ENCODE results near the gene PIGA.
A peak's percentile ranks its signal among the peaks of the same experiment; 100 is the strongest.
"Not testable (repeated sequence)": the region's sequence is repeated elsewhere in the genome, so short reads cannot be mapped to it uniquely, and the experiment has no call there.

PIGA gene

GRCh38 chrX:15299941-15300851 lies 35.1 kb downstream of the PIGA start:
- H3K9ac ChIP-seq: no peak overlapping the region
- TF ChIP-seq Cebpa-rat (IDR thresholded peaks at IDR 0.05): no peak
- no peak overlapping the region for H3K4me3 ChIP-seq
- H4K20me1 ChIP-seq: no peaks in the 10 kb centered on the region; the same call in 1 of the 2 replicates
- no peaks in the 10 kb centered on the region for H3K9me3 ChIP-seq
- H3K27me3 ChIP-seq: peaks cover 70% of the 10 kb centered on the region
- no peak overlapping the region for H3K27ac ChIP-seq
- no peaks in the 10 kb centered on the region for H3K36me3 ChIP-seq
- H3K4me2 ChIP-seq: no peak overlapping the region
- H3K4me1 ChIP-seq: peaks cover 10% of the 10 kb centered on the region

DNA sequence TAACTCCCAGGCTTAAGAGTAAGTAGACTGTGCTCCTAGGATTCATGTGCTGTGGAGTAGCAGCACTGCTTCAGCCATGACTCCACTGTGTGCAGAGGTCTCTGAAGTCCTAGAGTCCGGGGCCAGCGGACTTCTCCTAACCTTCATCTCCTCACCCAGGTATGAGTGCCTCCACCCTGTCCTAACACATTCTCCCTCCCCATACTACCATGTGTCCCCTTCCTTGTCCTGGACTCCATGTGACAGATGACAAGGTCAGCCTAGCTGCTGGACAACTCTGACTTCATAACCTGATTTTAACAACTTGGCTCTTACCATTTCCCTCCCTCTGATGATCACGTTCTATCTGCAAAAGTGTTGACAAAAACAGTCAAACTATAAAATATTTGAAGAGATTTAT lies 36.5 kb downstream of the PIGA start:
- TF ChIP-seq Cebpa-rat (IDR thresholded peaks at IDR 0.05): no peak

GRCh38 chrX:15298201-15298600 lies 37.1 kb downstream of the PIGA start:
- H3K4me3 ChIP-seq: no peak overlapping the region
- H3K27ac ChIP-seq: no peak overlapping the region
- H3K9me3 ChIP-seq: no peaks in the 10 kb centered on the region
- no peak overlapping the region for H3K9ac ChIP-seq
- H4K20me1 ChIP-seq: no peaks in the 10 kb centered on the region; the same call in 1 of the 2 replicates
- TF ChIP-seq Cebpa-rat (IDR thresholded peaks at IDR 0.05): no peak
- H3K4me1 ChIP-seq: peaks cover 10% of the 10 kb centered on the region
- H3K27me3 ChIP-seq: peaks cover 56% of the 10 kb centered on the region
- H3K36me3 ChIP-seq: no peaks in the 10 kb centered on the region
- H3K4me2 ChIP-seq: peak overlapping the region; percentile 40

More for the DNA sequence above, 36.5 kb downstream of the PIGA start:
- H3K4me3 ChIP-seq: no peak overlapping the region
- no peaks in the 10 kb centered on the region for H3K36me3 ChIP-seq
- H3K27ac ChIP-seq: no peak overlapping the region
- H3K4me2 ChIP-seq: no peak overlapping the region
- no peaks in the 10 kb centered on the region; the same call in 1 of the 2 replicates for H4K20me1 ChIP-seq
- no peak overlapping the region for H3K9ac ChIP-seq
- H3K9me3 ChIP-seq: no peaks in the 10 kb centered on the region
- peaks cover 62% of the 10 kb centered on the region for H3K27me3 ChIP-seq
- peaks cover 10% of the 10 kb centered on the region for H3K4me1 ChIP-seq

- Histone ChIP-seq H3K4me2 (no peak overlapping the region), H3K27ac (no peak overlapping the region), H3K4me3 (no peak overlapping the region), H3K36me3 (no peaks in the 10 kb centered on the region), H4K20me1 (no peaks in the 10 kb centered on the region; the same call in 1 of the 2 replicates), H3K9me3 (no peaks in the 10 kb centered on the region), H3K27me3 (peaks cover 48% of the 10 kb centered on the region), H3K9ac (no peak overlapping the region), H3K4me1 (peaks cover 7% of the 10 kb centered on the region)
- TF ChIP-seq Cebpa-rat (IDR thresholded peaks at IDR 0.05): no peak
Observed at GRCh38 chrX:15293451-15293850, 41.9 kb downstream of the PIGA start.

DNA sequence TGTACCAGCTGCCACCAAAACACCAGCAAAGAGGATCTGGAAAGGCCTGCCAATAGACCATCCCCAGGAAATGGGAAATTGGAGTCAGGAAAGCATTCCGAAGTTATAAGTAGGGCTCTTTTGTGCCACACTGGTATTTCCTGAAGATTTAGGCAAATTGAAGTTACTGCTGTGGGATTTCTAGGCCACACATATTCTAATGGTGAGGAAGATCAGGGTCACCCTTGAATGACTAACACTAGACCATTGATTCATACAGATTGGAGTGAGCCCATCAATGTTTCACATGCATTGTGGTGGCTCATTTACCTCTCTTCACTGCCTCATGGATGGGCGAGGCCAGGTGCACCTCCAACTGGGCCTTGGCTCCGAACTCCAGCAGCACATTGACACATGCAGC lies 42.5 kb downstream of the PIGA start:
- H4K20me1 ChIP-seq: peaks cover under 1% of the 10 kb centered on the region; the same call in 1 of the 2 replicates
- H3K4me1 ChIP-seq: peaks cover 2% of the 10 kb centered on the region
- H3K27me3 ChIP-seq: peaks cover 44% of the 10 kb centered on the region
- no peak for TF ChIP-seq Cebpa-rat (IDR thresholded peaks at IDR 0.05)
- H3K4me3 ChIP-seq: no peak overlapping the region
- H3K4me2 ChIP-seq: no peak overlapping the region
- no peaks in the 10 kb centered on the region for H3K9me3 ChIP-seq
- no peaks in the 10 kb centered on the region for H3K36me3 ChIP-seq
- no peak overlapping the region for H3K27ac ChIP-seq
- no peak overlapping the region for H3K9ac ChIP-seq

DNA sequence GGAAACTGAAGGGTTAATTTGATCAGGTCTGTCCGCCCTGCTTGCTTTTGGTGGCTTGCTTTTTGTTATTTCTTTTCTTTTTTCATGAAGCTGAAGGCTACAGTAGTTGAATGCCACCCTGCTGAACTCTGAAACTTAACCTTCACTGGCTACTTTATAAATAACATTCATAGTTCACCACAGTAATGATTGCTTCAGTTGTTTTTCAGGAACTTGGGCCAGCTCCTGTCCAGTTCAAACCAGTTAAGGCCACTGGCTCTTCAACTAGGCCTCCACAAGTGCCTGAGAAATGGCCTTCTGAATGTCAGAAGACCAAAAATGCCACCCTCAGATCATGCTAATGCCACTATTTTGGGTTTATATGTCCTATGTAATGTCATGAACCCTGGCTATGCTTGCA lies 57.7 kb downstream of the PIGA start:
- no peak for TF ChIP-seq Cebpa-rat (IDR thresholded peaks at IDR 0.05)
- no peak overlapping the region for H3K27ac ChIP-seq
- H3K9me3 ChIP-seq: peaks cover 7% of the 10 kb centered on the region
- H3K4me2 ChIP-seq: no peak overlapping the region
- no peak overlapping the region for H3K9ac ChIP-seq
- H3K36me3 ChIP-seq: no peaks in the 10 kb centered on the region
- H3K4me3 ChIP-seq: no peak overlapping the region
- peaks cover 84% of the 10 kb centered on the region for H3K27me3 ChIP-seq
- no peaks in the 10 kb centered on the region for H3K4me1 ChIP-seq
- no peaks in the 10 kb centered on the region; the same call in 1 of the 2 replicates for H4K20me1 ChIP-seq

- no peak for TF ChIP-seq Cebpa-rat (IDR thresholded peaks at IDR 0.05)
- H3K9me3 ChIP-seq: peaks cover 7% of the 10 kb centered on the region
Observed at GRCh38 chrX:15274946-15275345, 60.4 kb downstream of the PIGA start.

DNA sequence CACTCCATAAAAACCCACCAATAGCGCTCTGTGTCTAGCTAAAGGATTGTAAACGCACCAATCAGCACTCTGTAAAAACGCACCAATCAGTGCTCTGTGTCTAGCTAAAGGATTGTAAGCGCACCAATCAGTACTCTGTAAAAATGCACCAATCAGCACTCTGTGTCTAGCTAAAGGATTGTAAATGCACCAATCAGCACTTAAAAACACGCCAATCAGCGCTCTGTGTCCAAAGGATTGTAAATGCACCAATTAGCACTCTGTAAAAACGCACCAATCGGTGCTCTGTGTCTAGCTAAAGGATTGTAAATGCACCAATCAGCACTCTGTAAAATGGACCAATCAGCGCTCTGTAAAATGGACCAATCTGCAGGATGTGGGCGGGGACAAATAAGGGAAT lies 62.0 kb downstream of the PIGA start:
- H3K27me3 ChIP-seq: peaks cover 87% of the 10 kb centered on the region
- not testable (repeated sequence) for H3K4me1 ChIP-seq, H3K27ac ChIP-seq, H3K4me3 ChIP-seq, H4K20me1 ChIP-seq, H3K9me3 ChIP-seq, H3K9ac ChIP-seq, H3K4me2 ChIP-seq, H3K36me3 ChIP-seq

More at GRCh38 chrX:15274946-15275345, 60.4 kb downstream of the PIGA start:
- peaks cover 87% of the 10 kb centered on the region for H3K27me3 ChIP-seq
- H3K4me1 ChIP-seq: no peaks in the 10 kb centered on the region; the same call in 1 of the 2 replicates
- no peaks in the 10 kb centered on the region; the same call in 1 of the 2 replicates for H4K20me1 ChIP-seq
- no peak overlapping the region for H3K9ac ChIP-seq
- no peak overlapping the region for H3K4me2 ChIP-seq
- H3K4me3 ChIP-seq: no peak overlapping the region
- H3K27ac ChIP-seq: no peak overlapping the region
- H3K36me3 ChIP-seq: no peaks in the 10 kb centered on the region

GRCh38 chrX:15271757-15272156 lies 63.6 kb downstream of the PIGA start:
- Histone ChIP-seq H3K36me3 (no peaks in the 10 kb centered on the region), H3K27ac (no peak overlapping the region), H3K9me3 (peaks cover 7% of the 10 kb centered on the region), H3K27me3 (peaks cover 75% of the 10 kb centered on the region), H3K4me2 (no peak overlapping the region), H3K9ac (no peak overlapping the region), H3K4me1 (no peaks in the 10 kb centered on the region; the same call in 1 of the 2 replicates), H4K20me1 (no peaks in the 10 kb centered on the region; the same call in 1 of the 2 replicates), H3K4me3 (no peak overlapping the region)
- TF ChIP-seq Cebpa-rat (IDR thresholded peaks at IDR 0.05): no peak

Data from BLaER1 (cell line).